K562 (cell line): ENCODE data around the gene RSPH1. TPM values are rescaled to one million over a fixed set of nuclear protein-coding genes. Genes with fewer than 3 reads are reported as not detected.
A peak's percentile ranks its signal among the peaks of the same experiment; 100 is the strongest.

ENCODE experiments used
- ARID2 ChIP-seq: fragments of 450-650 bp; IDR thresholded peaks from 2 replicates; pipeline ENCODE4 v1.6.1; 2017; ENCODE audit warnings: antibody characterized with exemption, mild to moderate bottlenecking
- ARID4B ChIP-seq: sonication (generic); formaldehyde crosslinking; IDR thresholded peaks from 2 replicates; pipeline ENCODE4 v1.8.0; 2022; ENCODE audit warnings: mild to moderate bottlenecking, missing genetic modification reagents
- BCLAF1 ChIP-seq, 2 experiments: fragments of 450-650 bp in 1 of 2; IDR thresholded peaks; 2 replicates each; pipeline ENCODE4 v1.6.1; 2011 to 2017; ENCODE audit warnings: low read depth in 2 of 2, antibody characterized with exemption in 1 of 2, borderline replicate concordance in 1 of 2, low read length in 1 of 2, mild to moderate bottlenecking in 1 of 2, mixed read lengths in 1 of 2; ENCODE audit not compliant: control insufficient read depth in 1 of 2
- CBX3 ChIP-seq, 2 experiments: IDR thresholded peaks; 1 replicate in 1 of 2; 2 replicates in 1 of 2; pipeline ENCODE4 v1.6.1; 2012; ENCODE audit warnings: inconsistent platforms in 2 of 2, low read length in 2 of 2, borderline replicate concordance in 1 of 2, control low read depth in 1 of 2
- FIP1L1 ChIP-seq: fragments of 200-400 bp; formaldehyde crosslinking; IDR thresholded peaks from 2 replicates; pipeline ENCODE4 v1.6.1; 2018; ENCODE audit warnings: mild to moderate bottlenecking, low read depth, low read length; ENCODE audit not compliant: poor library complexity, severe bottlenecking
- MLX ChIP-seq, 2 experiments: fragments of 450-650 bp in 1 of 2; sonication (generic) in 1 of 2; formaldehyde crosslinking; conservative IDR thresholded peaks; 2 replicates each; pipeline versions ENCODE4 v1.4.0 to v1.8.1; 2020 to 2022; ENCODE audit warnings: mild to moderate bottlenecking in 1 of 2, missing genetic modification reagents in 1 of 2
- NCOA4 ChIP-seq: fragments of 450-650 bp; IDR thresholded peaks from 2 replicates; pipeline ENCODE4 v1.6.1; 2018; ENCODE audit warnings: mild to moderate bottlenecking; ENCODE audit not compliant: partially characterized antibody
- PATZ1 ChIP-seq: fragments of 250-450 bp; sonication (Bioruptor Pico); IDR thresholded peaks from 2 replicates; pipeline ENCODE4 v1.5.0; 2020; ENCODE audit warnings: mild to moderate bottlenecking, borderline replicate concordance
- PML ChIP-seq: IDR thresholded peaks from 2 replicates; pipeline ENCODE4 v1.6.1; 2012; ENCODE audit warnings: low read length, inconsistent platforms
- SIN3A ChIP-seq, 2 experiments: fragments of 150-350 bp in 1 of 2; IDR thresholded peaks; 2 replicates each; pipeline ENCODE4 v1.6.1; 2011 to 2016; ENCODE audit warnings: borderline replicate concordance in 2 of 2, low read depth in 2 of 2, low read length in 2 of 2, mild to moderate bottlenecking in 2 of 2, moderate library complexity in 2 of 2; ENCODE audit not compliant: control insufficient read depth in 1 of 2
- SMAD3 ChIP-seq: fragments of 450-650 bp; formaldehyde crosslinking; conservative IDR thresholded peaks from 2 replicates; pipeline ENCODE4 v1.4.0; 2020; ENCODE audit warnings: mild to moderate bottlenecking
- SUPT5H ChIP-seq: fragments of 450-650 bp; IDR thresholded peaks from 2 replicates; pipeline ENCODE4 v1.6.1; 2016
- TEAD2 ChIP-seq: fragments of 450-650 bp; IDR thresholded peaks from 2 replicates; pipeline ENCODE4 v1.6.1; 2016; ENCODE audit warnings: missing genetic modification characterization, control low read depth, missing compliant biosample characterization
- ZC3H11A ChIP-seq: IDR thresholded peaks from 2 replicates; pipeline ENCODE4 v1.6.1; 2012; ENCODE audit warnings: low read depth, low read length, improper control_type of control experiment
- ZNF165 ChIP-seq: fragments of 250-450 bp; sonication (Bioruptor Pico); IDR thresholded peaks from 2 replicates; pipeline ENCODE4 v1.4.0; 2020; ENCODE audit warnings: borderline replicate concordance
- ZNF274 ChIP-seq: IDR thresholded peaks from 2 replicates; pipeline ENCODE4 v1.6.1; 2011; ENCODE audit warnings: low read depth, mild to moderate bottlenecking, low read length, moderate library complexity, borderline replicate concordance
- ZNF766 ChIP-seq: fragments of 200-800 bp; sonication (Bioruptor generic); conservative IDR thresholded peaks from 2 replicates; pipeline ENCODE4 v1.6.1; 2016; ENCODE audit warnings: missing genetic modification characterization, missing compliant biosample characterization
- polyA plus RNA-seq, 8 experiments: library from polyadenylated mRNA; depleted of rRNA in 4 of 8; stranded (reverse) in 5 of 8; unstranded in 3 of 8; fragments of >200 nt; fragmentation: Nextera tagmentation in 2 of 8; fragmentation: Illumina TruSeq in 1 of 8; extraction: Ambion mirVana in 2 of 8; extraction: Trizol in 1 of 8; gene quantifications; 2 replicates each; pipeline versions ENCODE4 v1.2.1 to v1.2.3, GENCODE V29; 2011 to 2014; ENCODE audit warnings: inconsistent platforms in 1 of 8, missing spikeins in 1 of 8
- total RNA-seq, 7 experiments: library from RNA; depleted of rRNA in 6 of 7; stranded (reverse); fragments of >200 nt in 6 of 7; fragmentation: Illumina TruSeq in 2 of 7; extraction: Trizol in 2 of 7; gene quantifications; 2 replicates each; pipeline versions ENCODE4 v1.2.1 to v1.2.3, GENCODE V29; 2011 to 2021; ENCODE audit warnings: low replicate concordance in 1 of 7

Gene RSPH1
- total and polyA plus RNA-seq, 9 of the 15 experiments (the other 6 are each of a cell fraction or from before 2014, with no cell fraction given): 0.17 TPM; not detected in 8

GRCh38 chr21:42433946-42434551 lies 62.0 kb downstream of the RSPH1 start (continued):
- peak in 1 of 2 experiments; percentile 70; a peak in 1 of 3 replicates for TF ChIP-seq CBX3 (IDR thresholded peaks at IDR 0.05; ENCODE audit: borderline replicate concordance in 1 of 2, low read length in 2 of 2)
- no peak for TF ChIP-seq SUPT5H
- TF ChIP-seq ZC3H11A: no peak
- TF ChIP-seq BCLAF1 (IDR thresholded peaks at IDR 0.05; ENCODE audit: borderline replicate concordance in 1 of 2, control insufficient read depth in 1 of 2, low read depth in 2 of 2, low read length in 1 of 2): no peak
- no peak for TF ChIP-seq NCOA4
- TF ChIP-seq SIN3A (IDR thresholded peaks at IDR 0.05; ENCODE audit: borderline replicate concordance in 2 of 2, control insufficient read depth in 1 of 2, low read depth in 2 of 2, low read length in 2 of 2): no peak
- no peak for TF ChIP-seq SMAD3
- TF ChIP-seq MLX (CRISPR knock-in tag; conservative IDR thresholded peaks at IDR 0.05): no peak
- TF ChIP-seq PML: no peak
- no peak for TF ChIP-seq ZNF274
- no peak for TF ChIP-seq PATZ1
- TF ChIP-seq ZNF766 (CRISPR knock-in tag): no peak; the same call in 1 of the 2 replicates
- TF ChIP-seq ZNF165 (CRISPR knock-in tag): no peak
- no peak for TF ChIP-seq ARID4B (CRISPR knock-in tag)
- no peak for TF ChIP-seq FIP1L1
- no peak for TF ChIP-seq TEAD2 (tag)
- TF ChIP-seq ARID2: no peak
